SK-N-SH (cell line): ENCODE data around the gene CDKN3. TPM values are rescaled to one million over a fixed set of nuclear protein-coding genes. Genes with fewer than 3 reads are reported as not detected.

Experiments
- CTCF ChIA-PET: fragments of 300-600, 350-600 bp; formaldehyde crosslinking; extraction: SDS; loops from one replicate; lab custom pipeline; 2021; lab: Yijun Ruan, JAX
- POLR2A ChIA-PET: fragments of 350-600 bp; sonication (Branson Sonifier 250); formaldehyde crosslinking; extraction: SDS; loops from one replicate; lab custom pipeline; 2020; ENCODE audit warnings: antibody characterized with exemption, inconsistent platforms; lab: Yijun Ruan, JAX
- DNase-seq: peaks from one replicate; pipeline ENCODE4 v3.0.0; 2012
- H2AFZ ChIP-seq: fragments of 200-600 bp; sonication (generic); 2 replicates; pipeline ENCODE4 v1.8.1; 2016; ENCODE audit warnings: antibody characterized with exemption, mild to moderate bottlenecking, low read depth
- H3F3A ChIP-seq: fragments of 200-600 bp; sonication (generic); replicated peaks from 2 replicates; pipeline ENCODE3; 2016; ENCODE audit warnings: antibody characterized with exemption, mild to moderate bottlenecking; ENCODE audit not compliant: insufficient read depth
- H3K27ac ChIP-seq, 2 experiments: fragments of 200-500 bp in 1 of 2; fragments of 200-600 bp in 1 of 2; sonication (Bioruptor generic) in 1 of 2; sonication (generic), shearing (Covaris generic) in 1 of 2; 2 replicates each; pipeline versions ENCODE4 v1.5.1 to v1.6.1; 2014 to 2016; ENCODE audit warnings: low read depth in 2 of 2, inconsistent platforms in 1 of 2, low read length in 1 of 2, mild to moderate bottlenecking in 1 of 2, mixed read lengths in 1 of 2
- H3K27me3 ChIP-seq: fragments of 200-600 bp; sonication (generic), shearing (Covaris generic); 2 replicates; pipeline ENCODE4 v1.6.1; 2016; ENCODE audit warnings: mixed run types; ENCODE audit not compliant: insufficient read depth
- H3K36me3 ChIP-seq, 2 experiments: fragments of 200-500 bp in 1 of 2; fragments of 200-600 bp in 1 of 2; sonication (Bioruptor generic) in 1 of 2; sonication (generic) in 1 of 2; replicated peaks in 1 of 2; 2 replicates each; pipeline versions ENCODE3 to v1.5.1; 2014 to 2016; ENCODE audit warnings: low read length in 1 of 2, mild to moderate bottlenecking in 1 of 2; ENCODE audit not compliant: insufficient read depth in 2 of 2, control insufficient read depth in 1 of 2
- H3K4me1 ChIP-seq, 2 experiments: fragments of 200-500 bp in 1 of 2; fragments of 200-600 bp in 1 of 2; sonication (Bioruptor generic) in 1 of 2; sonication (generic), shearing (Covaris generic) in 1 of 2; 2 replicates each; pipeline versions ENCODE4 v1.5.1 to v1.6.1; 2014 to 2016; ENCODE audit warnings: low read depth in 1 of 2, low read length in 1 of 2, mixed run types in 1 of 2; ENCODE audit not compliant: insufficient read depth in 2 of 2, control insufficient read depth in 1 of 2
- H3K4me2 ChIP-seq: fragments of 200-600 bp; sonication (generic), shearing (Covaris generic); 2 replicates; pipeline ENCODE4 v1.6.1; 2017; ENCODE audit warnings: mixed run types
- H3K4me3 ChIP-seq, 2 experiments: fragments of 200-500 bp in 1 of 2; fragments of 200-600 bp in 1 of 2; sonication (Bioruptor generic) in 1 of 2; sonication (generic), shearing (Covaris generic) in 1 of 2; 2 replicates each; pipeline versions ENCODE4 v1.5.1 to v1.8.1; 2014 to 2016; ENCODE audit warnings: low read depth in 2 of 2, inconsistent platforms in 1 of 2, low read length in 1 of 2, mild to moderate bottlenecking in 1 of 2, mixed read lengths in 1 of 2, moderate library complexity in 1 of 2
- H3K79me2 ChIP-seq: fragments of 200-600 bp; sonication (generic); 2 replicates; pipeline ENCODE4 v1.8.1; 2017; ENCODE audit warnings: mild to moderate bottlenecking; ENCODE audit not compliant: insufficient read depth
- H3K9ac ChIP-seq: fragments of 200-600 bp; sonication (generic); 2 replicates; pipeline ENCODE4 v1.6.1; 2017; ENCODE audit warnings: mixed run types
- H3K9me2 ChIP-seq: fragments of 200-600 bp; sonication (generic); 2 replicates; pipeline ENCODE4 v1.6.1; 2017; ENCODE audit warnings: mixed run types
- H3K9me3 ChIP-seq: fragments of 200-600 bp; sonication (generic); 2 replicates; pipeline ENCODE4 v1.6.1; 2017; ENCODE audit warnings: mixed run types, mild to moderate bottlenecking, moderate library complexity
- H4K20me1 ChIP-seq: fragments of 200-600 bp; sonication (generic); 2 replicates; pipeline ENCODE4 v1.6.1; 2017; ENCODE audit warnings: mild to moderate bottlenecking, mixed run types; ENCODE audit not compliant: insufficient read depth
- CHD2 ChIP-seq: fragments of 150-350 bp; IDR thresholded peaks from 2 replicates; pipeline ENCODE4 v1.6.1; 2018; ENCODE audit warnings: low read length; ENCODE audit not compliant: partially characterized antibody
- MAX ChIP-seq: IDR thresholded peaks from 2 replicates; pipeline ENCODE4 v1.4.0; 2012; ENCODE audit warnings: low read depth
- NRF1 ChIP-seq: IDR thresholded peaks from 2 replicates; pipeline ENCODE4 v1.6.1; 2012; ENCODE audit warnings: low read depth, mild to moderate bottlenecking, low read length
- SMC3 ChIP-seq: IDR thresholded peaks from 2 replicates; pipeline ENCODE4 v1.6.1; 2012; ENCODE audit warnings: low read depth, low read length, improper control_type of control experiment
- TEAD4 ChIP-seq: IDR thresholded peaks from 2 replicates; pipeline ENCODE4 v1.4.0; 2012; ENCODE audit warnings: mild to moderate bottlenecking, borderline replicate concordance; ENCODE audit not compliant: insufficient read depth
- USF2 ChIP-seq: fragments of 150-350 bp; IDR thresholded peaks from 2 replicates; pipeline ENCODE4 v1.6.1; 2017; ENCODE audit warnings: antibody characterized with exemption, low read length, low read depth, borderline replicate concordance
- WGBS: methylation state at CpG from one replicate; pipeline ENCODE4 v1.1.6; 2017; ENCODE audit warnings: low lambda C conversion rate; 5-methylcytosine and 5-hydroxymethylcytosine counted together
- polyA plus RNA-seq, 3 experiments: library from polyadenylated mRNA; depleted of rRNA; stranded (reverse); fragments of >200 nt; gene quantifications; 2 replicates each; pipeline ENCODE4 v1.2.3, GENCODE V29; 2012
- TF ChIP-seq, protein P1 (sequence below): IDR thresholded peaks from 2 replicates; pipeline ENCODE4 v1.6.1; 2012; ENCODE audit warnings: mild to moderate bottlenecking, low read depth, low read length, moderate library complexity
- TF ChIP-seq, protein P2 (sequence below): IDR thresholded peaks from 2 replicates; pipeline ENCODE4 v1.4.0; 2012; ENCODE audit warnings: low read depth, borderline replicate concordance

CDKN3 gene
- polyA plus RNA-seq, 1 of the 3 experiments (the other 2 are of a cell fraction), result 26.7 TPM

GRCh38 chr14:54360667-54361066 is 36.1 kb upstream of the CDKN3 start:
- H3K36me3 ChIP-seq, result no peaks in the 10 kb centered on the region

DNA sequence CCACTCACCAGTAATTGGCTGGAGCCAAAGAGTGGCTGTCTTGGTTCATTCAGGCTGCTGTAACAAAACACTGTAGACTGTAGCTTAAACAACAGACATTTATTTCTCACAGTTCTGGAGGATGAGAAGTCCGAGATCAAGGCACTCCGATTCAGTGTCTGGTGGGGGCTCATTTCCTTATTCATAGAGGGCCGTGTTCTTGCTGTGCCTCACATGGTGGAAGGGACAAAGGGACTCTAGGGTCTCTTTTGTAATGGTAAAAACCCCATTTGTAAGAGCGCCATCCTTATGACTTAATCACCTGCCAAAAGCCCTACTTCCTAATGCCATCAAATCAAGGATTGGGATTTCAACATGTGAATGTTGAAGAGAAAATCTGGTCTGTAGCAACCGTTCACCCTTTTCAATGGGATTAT is 34.7 kb upstream of the CDKN3 start:
- no peaks in the 10 kb centered on the region for H3K27me3 ChIP-seq
- H3K27ac ChIP-seq, result no peak overlapping the region
- no peaks in the 10 kb centered on the region for H3K79me2 ChIP-seq
- H3K4me1 ChIP-seq, result peaks cover 7 to 11% of the 10 kb centered on the region in 2 experiments; a peak in 2 of 4 replicates
- no peak for DNase-seq
- no peaks in the 10 kb centered on the region for H3K9me3 ChIP-seq
- no peak overlapping the region for H3K4me3 ChIP-seq
- no peak for TF ChIP-seq NRF1
- H3K4me2 ChIP-seq, result no peak overlapping the region
- no peaks in the 10 kb centered on the region for H3K9me2 ChIP-seq
- no peak overlapping the region for H3K9ac ChIP-seq
- 72% methylated on average over 5 of the region's 5 CpGs for WGBS
- POLR2A ChIA-PET, result no interaction called here
- H3K36me3 ChIP-seq, result no peaks in the 10 kb centered on the region
- H3F3A ChIP-seq, result peaks cover 3% of the 10 kb centered on the region
- no peaks in the 10 kb centered on the region for H4K20me1 ChIP-seq
- no peak overlapping the region for H2AFZ ChIP-seq
- CTCF ChIA-PET, result no interaction called here

More at GRCh38 chr14:54360667-54361066, 36.1 kb upstream of the CDKN3 start:
- Histone ChIP-seq H2AFZ (no peak overlapping the region), H3K27ac (no peak overlapping the region), H3K9me3 (no peaks in the 10 kb centered on the region), H3K9ac (no peak overlapping the region), H3K9me2 (no peaks in the 10 kb centered on the region), H3K79me2 (no peaks in the 10 kb centered on the region)
- no peak for DNase-seq
- TF ChIP-seq CHD2, result no peak
- no peak for TF ChIP-seq USF2
- no peak for TF ChIP-seq MAX
- TF ChIP-seq TEAD4, result no peak
- TF ChIP-seq, protein P1, sequence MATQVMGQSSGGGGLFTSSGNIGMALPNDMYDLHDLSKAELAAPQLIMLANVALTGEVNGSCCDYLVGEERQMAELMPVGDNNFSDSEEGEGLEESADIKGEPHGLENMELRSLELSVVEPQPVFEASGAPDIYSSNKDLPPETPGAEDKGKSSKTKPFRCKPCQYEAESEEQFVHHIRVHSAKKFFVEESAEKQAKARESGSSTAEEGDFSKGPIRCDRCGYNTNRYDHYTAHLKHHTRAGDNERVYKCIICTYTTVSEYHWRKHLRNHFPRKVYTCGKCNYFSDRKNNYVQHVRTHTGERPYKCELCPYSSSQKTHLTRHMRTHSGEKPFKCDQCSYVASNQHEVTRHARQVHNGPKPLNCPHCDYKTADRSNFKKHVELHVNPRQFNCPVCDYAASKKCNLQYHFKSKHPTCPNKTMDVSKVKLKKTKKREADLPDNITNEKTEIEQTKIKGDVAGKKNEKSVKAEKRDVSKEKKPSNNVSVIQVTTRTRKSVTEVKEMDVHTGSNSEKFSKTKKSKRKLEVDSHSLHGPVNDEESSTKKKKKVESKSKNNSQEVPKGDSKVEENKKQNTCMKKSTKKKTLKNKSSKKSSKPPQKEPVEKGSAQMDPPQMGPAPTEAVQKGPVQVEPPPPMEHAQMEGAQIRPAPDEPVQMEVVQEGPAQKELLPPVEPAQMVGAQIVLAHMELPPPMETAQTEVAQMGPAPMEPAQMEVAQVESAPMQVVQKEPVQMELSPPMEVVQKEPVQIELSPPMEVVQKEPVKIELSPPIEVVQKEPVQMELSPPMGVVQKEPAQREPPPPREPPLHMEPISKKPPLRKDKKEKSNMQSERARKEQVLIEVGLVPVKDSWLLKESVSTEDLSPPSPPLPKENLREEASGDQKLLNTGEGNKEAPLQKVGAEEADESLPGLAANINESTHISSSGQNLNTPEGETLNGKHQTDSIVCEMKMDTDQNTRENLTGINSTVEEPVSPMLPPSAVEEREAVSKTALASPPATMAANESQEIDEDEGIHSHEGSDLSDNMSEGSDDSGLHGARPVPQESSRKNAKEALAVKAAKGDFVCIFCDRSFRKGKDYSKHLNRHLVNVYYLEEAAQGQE, result no peak
- TF ChIP-seq, protein P2, sequence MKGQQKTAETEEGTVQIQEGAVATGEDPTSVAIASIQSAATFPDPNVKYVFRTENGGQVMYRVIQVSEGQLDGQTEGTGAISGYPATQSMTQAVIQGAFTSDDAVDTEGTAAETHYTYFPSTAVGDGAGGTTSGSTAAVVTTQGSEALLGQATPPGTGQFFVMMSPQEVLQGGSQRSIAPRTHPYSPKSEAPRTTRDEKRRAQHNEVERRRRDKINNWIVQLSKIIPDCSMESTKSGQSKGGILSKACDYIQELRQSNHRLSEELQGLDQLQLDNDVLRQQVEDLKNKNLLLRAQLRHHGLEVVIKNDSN, result no peak
- no peak for TF ChIP-seq SMC3
- TF ChIP-seq, all 33 proteins: peak for 0
- POLR2A ChIA-PET, result no interaction called here
- Histone ChIP-seq H3K4me3 (no peak overlapping the region), H3K4me1 (peaks cover 7 to 13% of the 10 kb centered on the region in 2 experiments; a peak in 2 of 4 replicates), H3K27me3 (no peaks in the 10 kb centered on the region), H3F3A (peaks cover 8% of the 10 kb centered on the region), H3K4me2 (no peak overlapping the region), H4K20me1 (no peaks in the 10 kb centered on the region)
- CTCF ChIA-PET, result interaction anchor here (1.7 kb wide), 1 partner anchor 21 kb away, joined by 4 read pairs; no protein-coding TSS in a partner anchor
- WGBS, result 57% methylated on average over 1 of the region's 1 CpG
